22Rv1 (cell line): ENCODE results near the gene TMEM252.
A peak's percentile ranks its signal among the peaks of the same experiment; 100 is the strongest.

ENCODE experiments used
- H3K27ac ChIP-seq: fragments of 450-650 bp; 2 replicates; pipeline ENCODE4 v1.5.1; 2017
- CTCF ChIP-seq: fragments of 450-650 bp; IDR thresholded peaks from 2 replicates; pipeline ENCODE4 v1.5.1; 2017; ENCODE audit warnings: mild to moderate bottlenecking
- ZFX ChIP-seq: fragments of 450-650 bp; IDR thresholded peaks from 2 replicates; pipeline ENCODE4 v1.6.1; 2017; ENCODE audit warnings: antibody characterized with exemption, borderline replicate concordance

TMEM252 gene

DNA sequence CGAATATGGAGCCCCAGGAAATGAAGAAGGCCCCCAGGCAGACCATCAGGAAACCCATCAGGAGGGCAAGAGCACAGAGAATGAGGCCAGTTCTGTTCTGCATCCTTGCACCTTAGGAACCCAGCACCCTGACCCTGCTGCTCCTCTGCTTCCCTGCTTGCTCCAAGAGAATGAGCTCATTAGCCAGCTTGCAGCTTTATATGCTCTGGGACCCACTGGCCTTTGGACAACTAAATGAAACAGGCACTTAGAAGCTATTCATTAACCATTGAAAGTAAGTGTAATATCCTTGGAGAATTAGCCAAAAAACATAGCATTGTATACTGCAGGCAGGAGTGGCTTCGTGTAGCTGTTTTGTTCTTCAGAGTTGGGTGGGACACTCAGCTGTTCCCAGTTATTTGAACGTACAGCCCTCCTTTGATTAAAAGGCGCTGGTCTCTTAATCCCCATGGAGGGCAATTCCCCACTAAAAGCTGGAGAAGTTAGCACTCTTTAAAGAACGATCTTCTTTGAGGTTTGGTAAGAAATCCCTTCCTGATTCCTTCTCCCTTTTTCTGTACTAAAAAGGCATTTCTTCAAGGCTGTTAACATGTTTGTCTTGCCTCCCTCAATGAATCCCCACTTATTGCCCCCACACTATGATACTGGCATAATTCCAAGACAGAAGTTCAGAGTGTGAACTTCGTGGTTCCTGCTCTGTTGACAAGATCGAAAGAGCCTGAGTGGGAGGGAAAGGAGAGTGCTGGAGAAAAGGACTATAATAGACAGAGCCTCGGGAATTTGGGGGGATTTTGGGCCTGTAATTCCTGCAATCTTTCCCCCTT lies at the start of gene TMEM252:
TSS of gene TMEM252 (minus strand) at position 172 of the 824 bp plus-strand sequence. CDS start at position 103, 69 bp downstream.
- no peak within 1 kb of the TSS for H3K27ac ChIP-seq
- TF ChIP-seq CTCF (no peak), ZFX (no peak)

GRCh38 chr9:68585034-68585761 lies 44.5 kb upstream of the TMEM252 start:
- TF ChIP-seq ZFX (no peak), CTCF (no peak)
- H3K27ac ChIP-seq = no peak overlapping the region

GRCh38 chr9:68584189-68585033 lies 43.7 kb upstream of the TMEM252 start:
- no peak overlapping the region for H3K27ac ChIP-seq
- TF ChIP-seq ZFX (no peak), CTCF (peak; percentile 99)

DNA sequence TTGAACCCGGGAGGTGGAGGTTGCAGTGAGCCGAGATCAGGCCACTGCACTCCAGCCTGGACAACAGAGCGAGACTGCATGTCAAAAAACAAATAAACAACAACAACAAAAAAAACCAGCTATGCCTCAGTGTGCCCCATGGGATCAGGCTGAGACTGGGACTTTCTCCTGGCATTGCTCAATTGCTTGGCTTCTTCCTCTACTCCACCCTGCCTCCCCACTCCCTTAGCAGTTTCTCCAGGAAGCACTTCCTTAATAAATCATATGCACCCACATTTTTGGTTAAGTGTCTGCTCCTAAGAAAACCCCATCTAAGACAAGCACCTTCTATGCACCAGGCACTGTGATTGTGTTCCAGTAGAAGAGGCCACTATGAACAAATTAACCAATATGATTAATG lies 41.0 kb upstream of the TMEM252 start:
- H3K27ac ChIP-seq = no peak overlapping the region
- no peak for TF ChIP-seq CTCF
- no peak for TF ChIP-seq ZFX

DNA sequence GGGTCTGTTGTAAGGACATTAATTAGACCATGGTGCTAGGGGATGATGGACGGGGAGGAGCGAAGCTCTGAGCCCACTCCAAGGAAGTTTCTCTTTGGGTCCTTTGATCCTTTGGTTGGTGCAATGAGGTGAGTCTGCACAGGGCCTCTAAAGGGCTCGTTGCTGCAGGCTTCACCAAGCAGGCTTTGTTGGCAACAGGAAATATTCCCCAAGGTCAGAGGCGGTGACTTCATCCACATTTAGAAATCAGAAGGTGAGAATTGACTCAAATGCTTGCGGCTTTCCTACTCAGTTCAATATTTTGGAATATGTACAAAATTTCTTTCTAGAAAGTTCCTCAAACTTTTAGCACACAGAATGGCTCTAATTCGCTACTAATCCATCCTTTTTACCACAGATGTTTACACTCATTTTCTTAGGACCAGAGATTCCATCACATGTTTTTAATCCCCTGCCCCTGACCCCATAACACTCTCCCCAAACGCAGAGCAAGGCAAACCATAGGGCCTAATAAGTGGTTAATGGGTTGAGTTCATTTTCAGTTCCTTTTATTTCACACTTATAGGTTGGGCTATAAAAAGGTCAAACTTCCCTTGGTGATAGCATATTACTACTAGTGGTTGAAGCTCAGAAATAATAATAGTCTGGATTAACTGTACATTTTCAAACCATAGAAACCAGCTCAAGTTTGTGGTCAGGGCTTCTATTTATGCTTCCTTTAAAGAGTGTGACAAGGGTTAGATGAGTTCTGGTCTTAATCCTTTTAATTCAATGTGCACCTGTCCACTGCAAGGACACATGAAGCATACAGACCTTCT lies 37.3 kb upstream of the TMEM252 start:
- TF ChIP-seq ZFX (no peak), CTCF (no peak)
- no peak overlapping the region for H3K27ac ChIP-seq

DNA sequence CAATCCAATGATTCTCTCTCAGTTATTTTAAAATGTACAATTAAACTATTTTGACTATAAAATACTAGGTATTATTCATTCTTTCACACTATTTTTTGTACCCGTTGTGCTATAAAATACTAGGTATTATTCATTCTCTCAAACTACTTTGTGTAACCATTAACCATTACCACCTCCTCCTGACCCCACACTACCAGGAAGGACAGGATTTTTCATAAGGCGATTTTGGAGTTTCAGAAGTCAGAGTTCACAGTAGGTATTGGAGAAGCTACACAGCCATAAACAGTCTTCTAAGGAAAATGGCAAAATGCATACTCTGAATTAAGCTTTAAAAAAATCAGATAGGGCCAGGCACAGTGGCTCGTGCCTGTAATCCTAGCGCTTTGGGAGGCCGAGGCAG lies 35.1 kb upstream of the TMEM252 start:
- H3K27ac ChIP-seq = no peak overlapping the region
- no peak for TF ChIP-seq CTCF
- no peak for TF ChIP-seq ZFX
